Endothelial cell of umbilical vein (primary cell): ENCODE results near the gene MEIOSIN. TPM values are rescaled to one million over a fixed set of nuclear protein-coding genes. Genes with fewer than 3 reads are reported as not detected.

Experiments used
- BruUV-seq: library from RNA; stranded (reverse); fragments of 400-500 nt; replicated peaks from 2 replicates; lab custom pipeline; 2021; lab: Mats Ljungman, UMichigan
- CTCF ChIA-PET: fragments of 300-600, 350-600 bp; sonication (Branson Sonifier 250); formaldehyde crosslinking; loops from one replicate; lab custom pipeline; 2021; ENCODE audit warnings: antibody characterized with exemption, inconsistent platforms; lab: Charles Lee
- POLR2A ChIA-PET: fragments of 300-600, 350-600 bp; sonication (Branson Sonifier 250); formaldehyde crosslinking; loops from one replicate; lab custom pipeline; 2021; ENCODE audit warnings: antibody characterized with exemption, inconsistent platforms; lab: Charles Lee
- DNase-seq: peaks from one replicate; pipeline ENCODE4 v3.0.0-alpha.2; 2011; ENCODE audit warnings: low read depth, low spot score
- FAIRE-seq: peaks from 2 replicates; lab custom pipeline; 2011; peaks lifted over from hg19 to GRCh38; lab: Jason Lieb, UNC
- H2AFZ ChIP-seq: 2 replicates; pipeline ENCODE4 v1.6.0; 2012; ENCODE audit warnings: low read depth, low read length, control low read depth, inconsistent platforms
- H3K27ac ChIP-seq: 2 replicates; pipeline ENCODE4 v1.5.1; 2011; ENCODE audit warnings: low read depth, mild to moderate bottlenecking, control low read depth, low read length, moderate library complexity; ENCODE audit not compliant: insufficient read depth
- H3K27me3 ChIP-seq, 2 experiments: 2 replicates each; pipeline versions ENCODE4 v1.6.0 to v1.6.1; 2011; ENCODE audit warnings: low read length in 2 of 2, mixed read lengths in 1 of 2; ENCODE audit not compliant: control insufficient read depth in 2 of 2, insufficient read depth in 2 of 2
- H3K36me3 ChIP-seq, 2 experiments: 2 replicates in 1 of 2; 3 replicates in 1 of 2; pipeline ENCODE4 v1.5.1; 2011; ENCODE audit warnings: low read length in 2 of 2, mild to moderate bottlenecking in 1 of 2, moderate library complexity in 1 of 2; ENCODE audit not compliant: control insufficient read depth in 2 of 2, insufficient read depth in 2 of 2; ENCODE audit errors: extremely low read depth in 1 of 2
- H3K4me1 ChIP-seq: 3 replicates; pipeline ENCODE4 v1.5.1; 2011; ENCODE audit warnings: mild to moderate bottlenecking, low read length; ENCODE audit not compliant: control insufficient read depth, insufficient read depth; ENCODE audit errors: extremely low read depth
- H3K4me2 ChIP-seq: 2 replicates; pipeline ENCODE4 v1.6.1; 2011; ENCODE audit warnings: low read length, control low read depth, mixed read lengths; ENCODE audit not compliant: insufficient read depth
- H3K4me3 ChIP-seq, 3 experiments: fragments of 200-600 bp in 1 of 3; sonication (generic), shearing (Covaris generic) in 1 of 3; replicated peaks in 1 of 3; 2 replicates each; pipeline ENCODE4 v1.5.1; 2011 to 2016; ENCODE audit warnings: control low read depth in 3 of 3, low read length in 3 of 3, mild to moderate bottlenecking in 2 of 3, inconsistent platforms in 1 of 3, low read depth in 1 of 3, moderate library complexity in 1 of 3; ENCODE audit not compliant: insufficient read depth in 1 of 3
- H3K79me2 ChIP-seq: 2 replicates; pipeline ENCODE4 v1.6.0; 2012; ENCODE audit warnings: low read length, inconsistent platforms; ENCODE audit not compliant: control insufficient read depth, insufficient read depth
- H3K9ac ChIP-seq: replicated peaks from 2 replicates; pipeline ENCODE3; 2011; ENCODE audit warnings: low read length, control low read depth; ENCODE audit not compliant: insufficient read depth; ENCODE audit errors: extremely low read depth
- H3K9me1 ChIP-seq: replicated peaks from 3 replicates; pipeline ENCODE4 v1.6.0; 2011; ENCODE audit warnings: mild to moderate bottlenecking, low read length; ENCODE audit not compliant: control insufficient read depth, insufficient read depth; ENCODE audit errors: extremely low read depth
- H3K9me3 ChIP-seq: replicated peaks from 2 replicates; pipeline ENCODE4 v1.5.1; 2012; ENCODE audit warnings: low read length, inconsistent platforms; ENCODE audit not compliant: control insufficient read depth, insufficient read depth
- H4K20me1 ChIP-seq: replicated peaks from 2 replicates; pipeline ENCODE3; 2011; ENCODE audit warnings: mild to moderate bottlenecking, low read length; ENCODE audit not compliant: control insufficient read depth, insufficient read depth; ENCODE audit errors: extremely low read depth
- CTCF ChIP-seq, 2 donors: IDR thresholded peaks; 1 replicate in 1 of 2; 2 replicates in 1 of 2; pipeline ENCODE4 v1.5.1; 2011; ENCODE audit warnings: low read length in 2 of 2, mild to moderate bottlenecking in 2 of 2, moderate library complexity in 2 of 2, control low read depth in 1 of 2, inconsistent platforms in 1 of 2, low read depth in 1 of 2; ENCODE audit not compliant: insufficient read depth in 1 of 2; ENCODE audit errors: extremely low read depth in 1 of 2
- EZH2 ChIP-seq: IDR thresholded peaks from 2 replicates; pipeline ENCODE4 v1.6.1; 2012; ENCODE audit warnings: borderline replicate concordance, low read depth, mild to moderate bottlenecking, moderate library complexity, low read length, inconsistent platforms; ENCODE audit not compliant: severe bottlenecking
- FOS ChIP-seq: IDR thresholded peaks from 2 replicates; pipeline ENCODE4 v1.6.1; 2011; ENCODE audit warnings: mild to moderate bottlenecking, low read length, moderate library complexity, borderline replicate concordance; ENCODE audit not compliant: insufficient read depth
- GATA2 ChIP-seq: IDR thresholded peaks from 2 replicates; pipeline ENCODE4 v1.7.0; 2011; ENCODE audit warnings: low read depth, mild to moderate bottlenecking, moderate library complexity, mixed read lengths, low read length; ENCODE audit not compliant: insufficient read length, insufficient read depth
- JUN ChIP-seq: IDR thresholded peaks from 2 replicates; pipeline ENCODE4 v1.6.1; 2011; ENCODE audit warnings: borderline replicate concordance, low read depth; ENCODE audit not compliant: insufficient read length, insufficient read depth
- MAX ChIP-seq: IDR thresholded peaks from 2 replicates; pipeline ENCODE4 v1.6.1; 2011; ENCODE audit not compliant: insufficient read depth, insufficient read length
- MYC ChIP-seq: IDR thresholded peaks from one replicate; pipeline ENCODE4 v1.6.1; 2011; ENCODE audit warnings: mild to moderate bottlenecking, low read depth, low read length
- POLR2A ChIP-seq: IDR thresholded peaks from 2 replicates; pipeline ENCODE4 v1.6.1; 2012; ENCODE audit warnings: low read depth, mild to moderate bottlenecking, control low read depth, low read length
- POLR2AphosphoS5 ChIP-seq: IDR thresholded peaks from 2 replicates; pipeline ENCODE4 v1.6.1; 2012; ENCODE audit warnings: low read depth, mild to moderate bottlenecking, control low read depth, low read length, moderate library complexity; ENCODE audit not compliant: insufficient read depth
- dilution Hi-C: fragments of 300-500 bp; cut with MboI; formaldehyde crosslinking; loops from one replicate; pipeline ENCODE4 v1.15.0; 2019; ENCODE audit warnings: low sequenced_read_pairs; ENCODE audit not compliant: extremely low pct_ligation_motif_present
- intact Hi-C: fragments of 100-400 bp; cut with micrococcal nuclease; formaldehyde crosslinking; loops from one replicate; pipeline ENCODE4 v1.10.0; 2022
- polyA plus RNA-seq, 4 experiments: library from polyadenylated mRNA; depleted of rRNA in 3 of 4; stranded (reverse) in 3 of 4; unstranded in 1 of 4; fragments of >200 nt; gene quantifications; 2 replicates each; pipeline versions ENCODE4 v1.2.1 to v1.2.3, GENCODE V29; 2011 to 2012; ENCODE audit warnings: missing spikeins in 1 of 4
- total RNA-seq: library from RNA; stranded (reverse); gene quantifications from 2 replicates; pipeline ENCODE4 v1.2.3, GENCODE V29; 2021

The MEIOSIN gene
- total and polyA plus RNA-seq, 2 donors (not counting 3 experiments of a cell fraction or from before 2014, with no cell fraction given), result not detected

- TF ChIP-seq EZH2 (no peak), GATA2 (no peak), MAX (no peak), POLR2A (no peak), MYC (no peak), CTCF (IDR thresholded peaks at IDR 0.05; ENCODE audit: extremely low read depth in 1 of 2, insufficient read depth in 1 of 2, low read depth in 1 of 2, low read length in 2 of 2) (no peak), FOS (no peak), POLR2AphosphoS5 (no peak), JUN (no peak)
- no peak overlapping the region for H3K4me3 ChIP-seq
- no peak overlapping the region for H3K9ac ChIP-seq
- dilution Hi-C loops, result no loop called here
- intact Hi-C loops, result no loop called here
- no peaks in the 10 kb centered on the region for H3K9me1 ChIP-seq
- CTCF ChIA-PET, result interaction anchor here (0.6 to 1.6 kb wide), 3 partner anchors 9 to 29 kb away, joined by 3 read pairs; partner anchors contain the start of gene SIX5
- no peaks in the 10 kb centered on the region for H3K9me3 ChIP-seq
- H3K79me2 ChIP-seq, result no peaks in the 10 kb centered on the region
- no peak overlapping the region for H3K4me2 ChIP-seq
- peaks cover 3 to 4% of the 10 kb centered on the region in 2 experiments for H3K27me3 ChIP-seq
- H3K27ac ChIP-seq, result no peak overlapping the region
- H4K20me1 ChIP-seq, result no peaks in the 10 kb centered on the region
- FAIRE-seq (no peak), DNase-seq (no peak)
- H3K4me1 ChIP-seq, result no peaks in the 10 kb centered on the region
- no peaks in the 10 kb centered on the region for H3K36me3 ChIP-seq
- H2AFZ ChIP-seq, result no peak overlapping the region
- BruUV-seq, result no TSS peak
- POLR2A ChIA-PET, result no interaction called here
Observed at GRCh38 chr19:45739498-45740439, 6.5 kb downstream of the MEIOSIN start.
